ENCODE data around the gene RIPK1.
"Not testable (repeated sequence)": the region's sequence is repeated elsewhere in the genome, so short reads cannot be mapped to it uniquely, and the experiment has no call there.

The RIPK1 gene

DNA sequence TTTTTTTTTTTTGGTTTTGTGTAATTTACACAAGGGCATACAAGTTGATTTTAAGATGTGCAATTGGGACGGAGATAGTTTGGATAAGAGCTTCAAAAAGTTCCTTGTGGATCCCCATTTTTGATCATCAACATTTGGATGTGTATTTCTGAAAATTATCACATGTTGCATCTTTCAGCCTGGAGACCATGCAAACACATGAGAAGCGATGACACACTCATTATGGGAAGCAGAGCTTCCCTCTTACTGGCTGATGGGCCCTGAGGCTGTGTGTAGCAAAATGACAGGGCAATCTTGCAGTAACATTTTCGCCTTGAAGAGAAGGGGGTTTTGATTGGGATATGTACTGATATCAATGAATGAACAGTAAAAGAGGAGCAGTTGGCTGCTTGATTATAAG is 22.0 kb upstream of the RIPK1 start:
- no peak for DNase-seq

DNA sequence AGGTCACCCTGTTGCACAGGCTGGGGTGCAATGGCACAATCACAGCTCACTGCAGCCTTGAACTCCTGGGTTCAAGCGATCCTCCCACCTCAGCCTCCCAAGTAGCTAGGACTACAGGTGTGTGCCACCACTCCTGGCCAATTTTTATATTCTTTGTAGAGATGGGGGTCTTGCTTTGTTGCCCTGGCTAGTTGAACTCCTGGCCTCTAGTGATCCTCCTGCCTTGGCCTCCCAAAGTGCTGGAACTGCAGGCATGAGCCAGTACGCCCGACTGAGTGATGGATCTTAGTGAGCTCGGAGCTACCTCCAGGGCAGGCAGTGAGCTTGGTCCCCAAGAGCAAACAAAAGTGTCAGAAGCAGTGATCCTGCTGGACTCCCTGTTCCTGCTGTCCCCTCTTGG is 20.3 kb upstream of the RIPK1 start:
- not testable (repeated sequence) for DNase-seq

DNA sequence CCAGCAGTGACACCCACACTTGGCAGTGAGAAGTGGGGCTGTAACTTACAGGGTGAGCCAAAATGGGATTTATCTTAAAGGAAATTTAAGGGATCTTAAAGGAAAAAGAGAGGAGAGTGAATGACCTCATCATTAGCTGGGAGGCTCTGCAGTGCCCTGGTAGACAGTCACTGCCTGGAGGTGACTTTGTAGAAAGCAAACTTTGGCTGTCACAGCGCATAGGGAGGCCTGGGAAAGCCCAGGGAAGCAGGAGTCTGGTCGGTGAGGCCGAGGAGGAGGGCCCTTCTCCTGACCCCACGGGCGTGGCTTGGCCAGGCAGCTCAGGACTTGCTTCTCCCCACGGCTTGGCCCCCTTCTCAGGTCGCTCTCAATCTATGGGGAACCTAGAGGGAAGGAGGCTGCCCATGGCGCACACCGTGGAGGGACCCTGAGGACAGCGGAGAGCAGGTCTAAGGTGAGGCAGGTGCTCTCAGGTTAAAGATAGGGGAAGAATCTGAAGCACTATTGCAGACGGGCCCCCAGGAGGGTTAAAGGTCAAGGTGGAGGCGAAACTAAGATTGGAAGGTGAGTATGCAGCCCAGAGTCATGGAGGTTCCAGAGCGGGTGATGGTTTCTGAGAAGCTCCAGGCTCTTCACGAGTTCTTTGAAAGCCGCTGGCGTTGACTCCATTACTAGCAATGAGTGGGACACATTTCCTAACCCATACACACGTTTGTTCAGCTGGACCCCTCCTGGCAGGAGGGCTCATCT is 15.6 kb upstream of the RIPK1 start:
- DNase-seq: no peak

DNA sequence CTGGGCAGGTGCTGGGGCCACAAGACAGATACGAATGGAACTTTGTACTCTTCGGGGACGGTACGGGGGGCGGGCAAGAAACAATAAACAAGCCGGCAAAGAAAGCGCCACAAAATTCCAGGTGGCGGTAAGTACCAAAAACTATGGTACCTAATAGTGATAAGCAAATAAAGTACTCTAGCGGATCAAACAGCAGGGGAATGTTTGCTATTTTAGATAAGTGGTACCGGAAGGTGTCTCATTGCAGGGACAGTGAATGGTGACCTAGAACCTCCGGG is 15.1 kb upstream of the RIPK1 start:
- peak; percentile 45 for DNase-seq

DNA sequence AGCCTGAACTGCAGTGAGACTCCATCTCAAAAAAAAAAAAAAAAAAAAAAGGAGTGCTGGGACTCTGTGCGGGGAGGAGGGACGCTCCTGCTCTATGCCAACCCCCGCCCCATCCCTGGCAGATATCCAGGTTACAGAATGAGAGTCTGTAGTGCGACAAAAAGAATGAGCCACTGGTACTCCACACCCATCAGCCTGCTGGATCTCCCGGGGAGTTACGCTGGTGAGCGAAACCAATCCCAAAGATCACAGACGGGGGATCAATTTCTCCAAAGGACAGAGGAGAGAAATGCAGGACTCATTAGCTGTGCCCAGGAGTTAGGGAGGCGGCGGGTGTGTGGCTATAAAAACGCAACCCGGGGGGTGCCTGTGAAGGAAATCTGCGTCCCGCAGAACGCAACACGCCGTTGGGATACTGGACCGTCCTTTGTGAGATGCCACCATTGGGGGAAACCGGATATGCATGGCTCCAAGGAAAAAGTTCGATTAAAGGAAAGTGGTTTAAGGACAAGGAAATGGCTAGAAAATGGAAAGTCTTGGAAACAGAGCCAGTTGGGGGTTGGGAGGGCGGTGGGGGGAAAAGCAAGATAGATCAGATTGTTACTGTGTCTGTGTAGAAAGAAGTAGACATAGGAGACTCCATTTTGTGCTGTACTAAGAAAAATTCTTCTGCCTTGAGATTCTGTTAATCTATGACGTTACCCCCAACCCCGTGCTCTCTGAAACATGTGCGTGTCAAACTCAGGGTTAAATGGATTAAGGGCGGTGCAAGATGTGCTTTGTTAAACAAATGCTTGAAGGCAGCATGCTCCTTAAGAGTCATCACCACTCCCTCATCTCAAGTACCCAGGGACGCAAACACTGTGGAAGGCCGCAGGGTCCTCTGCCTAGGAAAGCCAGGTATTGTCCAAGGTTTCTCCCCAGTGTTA is 13.8 kb upstream of the RIPK1 start:
- DNase-seq: peak; percentile 33

DNA sequence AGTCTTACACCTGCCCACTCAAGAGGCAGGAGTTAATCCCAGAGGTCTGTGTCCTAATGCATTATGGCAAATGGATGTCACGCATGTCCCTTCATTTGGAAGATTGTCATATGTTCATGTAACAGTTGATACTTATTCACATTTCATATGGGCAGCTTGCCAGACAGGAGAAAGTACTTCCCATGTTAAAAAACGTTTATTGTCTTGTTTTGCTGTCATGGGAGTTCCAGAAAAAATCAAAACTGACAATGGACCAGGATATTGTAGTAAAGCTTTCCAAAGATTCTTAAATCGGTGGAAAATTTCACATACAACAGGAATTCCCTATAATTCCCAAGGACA is 13.2 kb upstream of the RIPK1 start:
- DNase-seq: not testable (repeated sequence)

DNA sequence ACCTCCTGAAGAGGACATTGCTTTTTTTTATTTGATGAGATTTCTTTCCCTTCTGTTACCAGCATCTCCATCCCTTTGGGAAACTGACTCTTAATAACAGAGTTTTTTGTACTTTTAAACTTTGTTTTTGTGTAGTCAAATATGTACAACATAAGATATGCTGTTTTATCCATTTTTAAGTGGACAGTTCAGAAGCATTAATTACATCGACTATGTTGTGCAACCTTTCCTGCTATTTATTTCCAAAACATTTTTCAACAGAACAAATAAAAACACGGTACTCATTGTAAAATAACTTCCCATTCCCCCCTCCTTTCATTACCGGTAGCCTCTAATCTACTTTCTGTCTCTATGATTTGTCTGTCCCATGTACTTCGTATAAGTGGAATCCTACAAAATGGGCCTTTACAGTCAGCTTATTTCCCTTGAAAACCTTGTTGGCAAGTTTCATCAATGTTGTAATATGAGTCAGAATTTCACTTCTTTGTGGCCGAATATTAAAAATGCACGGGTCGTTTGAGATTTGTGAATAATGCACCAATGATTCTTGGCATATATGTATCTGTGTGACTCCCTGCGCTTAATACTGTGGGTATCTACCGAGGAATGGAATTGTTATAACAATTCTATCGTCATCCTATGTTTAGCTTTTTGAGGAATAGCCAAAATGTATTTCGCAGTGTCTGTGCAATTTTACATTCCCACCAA is 11.1 kb upstream of the RIPK1 start:
- no peak for DNase-seq

DNA sequence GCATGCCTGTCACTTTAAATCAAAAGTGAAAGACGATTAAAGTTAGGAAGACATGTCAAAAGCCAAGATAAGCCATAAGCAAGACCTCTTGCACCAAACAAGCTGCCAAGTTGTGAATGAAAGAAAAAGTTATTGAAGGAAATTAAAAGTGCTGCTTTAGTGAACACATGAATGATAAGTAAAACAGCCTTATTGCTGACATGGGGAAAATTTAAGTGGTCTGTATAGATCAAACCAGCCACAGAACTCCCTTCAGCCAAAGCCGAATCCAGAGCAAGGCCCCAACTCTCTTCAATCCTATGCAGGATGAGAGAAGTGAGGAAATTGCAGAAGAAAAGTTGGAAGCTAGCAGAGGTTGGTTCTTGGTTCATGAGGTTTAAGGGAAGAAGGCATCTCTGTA is 9.3 kb upstream of the RIPK1 start:
- DNase-seq: no peak

DNA sequence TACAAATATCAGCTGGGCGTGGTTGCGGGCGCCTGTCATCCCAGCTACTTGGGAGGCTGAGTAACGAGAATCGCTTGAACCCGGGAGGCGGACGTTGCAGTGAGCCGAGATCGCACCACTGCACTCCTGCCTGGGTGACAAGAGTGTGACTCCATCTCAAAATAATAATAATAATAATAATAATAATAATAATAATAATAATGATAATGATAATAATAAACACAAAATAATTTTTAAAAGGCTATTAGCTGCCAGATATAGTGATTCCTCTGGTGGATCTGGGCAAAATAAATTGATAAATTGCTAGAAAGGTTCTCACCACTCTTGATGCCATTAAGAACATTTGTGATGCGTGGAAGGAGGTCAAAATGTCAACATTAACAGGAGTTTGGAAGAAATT is 8.2 kb upstream of the RIPK1 start:
- DNase-seq: not testable (repeated sequence)

DNA sequence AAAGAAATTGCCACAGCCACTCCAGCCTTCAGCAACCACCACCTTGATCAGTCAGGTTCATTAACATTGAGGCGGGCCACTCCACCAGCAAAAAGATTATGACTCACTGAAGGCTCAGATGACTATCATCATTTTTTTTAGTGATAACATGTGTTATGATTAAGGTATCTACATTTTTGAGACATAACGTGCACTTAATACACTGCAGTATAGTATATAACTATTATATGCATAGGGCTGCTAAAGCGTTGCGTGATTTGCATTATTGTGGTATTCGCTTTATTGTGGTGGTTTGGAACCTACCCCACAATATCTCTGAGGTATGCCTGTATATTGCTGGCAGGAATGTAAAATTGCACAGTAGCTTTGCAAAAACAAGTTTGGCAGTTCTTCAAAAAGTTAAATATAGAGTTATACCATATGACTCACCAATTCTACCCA is 6.8 kb upstream of the RIPK1 start:
- no peak for DNase-seq

DNA sequence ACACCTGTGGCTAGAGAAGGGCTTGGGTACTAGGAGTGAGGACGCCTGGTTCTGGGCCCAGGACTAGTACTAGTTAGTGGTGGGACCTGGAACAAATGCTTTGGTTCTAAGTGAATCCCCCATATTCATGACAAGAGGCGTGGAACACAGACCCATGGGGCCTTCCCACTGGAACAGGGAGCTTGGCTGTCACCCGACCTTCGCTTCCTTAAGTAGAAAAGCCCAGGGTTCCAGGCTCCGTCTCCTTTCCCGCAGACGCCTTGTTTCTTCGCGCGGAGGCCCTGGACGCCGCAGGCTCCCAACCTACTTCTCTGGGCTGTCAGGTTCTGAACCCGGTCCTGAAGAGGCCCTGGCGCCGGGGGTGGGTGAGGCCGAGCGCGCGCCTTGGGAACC is 5.0 kb upstream of the RIPK1 start:
- DNase-seq: peak; percentile 24

DNA sequence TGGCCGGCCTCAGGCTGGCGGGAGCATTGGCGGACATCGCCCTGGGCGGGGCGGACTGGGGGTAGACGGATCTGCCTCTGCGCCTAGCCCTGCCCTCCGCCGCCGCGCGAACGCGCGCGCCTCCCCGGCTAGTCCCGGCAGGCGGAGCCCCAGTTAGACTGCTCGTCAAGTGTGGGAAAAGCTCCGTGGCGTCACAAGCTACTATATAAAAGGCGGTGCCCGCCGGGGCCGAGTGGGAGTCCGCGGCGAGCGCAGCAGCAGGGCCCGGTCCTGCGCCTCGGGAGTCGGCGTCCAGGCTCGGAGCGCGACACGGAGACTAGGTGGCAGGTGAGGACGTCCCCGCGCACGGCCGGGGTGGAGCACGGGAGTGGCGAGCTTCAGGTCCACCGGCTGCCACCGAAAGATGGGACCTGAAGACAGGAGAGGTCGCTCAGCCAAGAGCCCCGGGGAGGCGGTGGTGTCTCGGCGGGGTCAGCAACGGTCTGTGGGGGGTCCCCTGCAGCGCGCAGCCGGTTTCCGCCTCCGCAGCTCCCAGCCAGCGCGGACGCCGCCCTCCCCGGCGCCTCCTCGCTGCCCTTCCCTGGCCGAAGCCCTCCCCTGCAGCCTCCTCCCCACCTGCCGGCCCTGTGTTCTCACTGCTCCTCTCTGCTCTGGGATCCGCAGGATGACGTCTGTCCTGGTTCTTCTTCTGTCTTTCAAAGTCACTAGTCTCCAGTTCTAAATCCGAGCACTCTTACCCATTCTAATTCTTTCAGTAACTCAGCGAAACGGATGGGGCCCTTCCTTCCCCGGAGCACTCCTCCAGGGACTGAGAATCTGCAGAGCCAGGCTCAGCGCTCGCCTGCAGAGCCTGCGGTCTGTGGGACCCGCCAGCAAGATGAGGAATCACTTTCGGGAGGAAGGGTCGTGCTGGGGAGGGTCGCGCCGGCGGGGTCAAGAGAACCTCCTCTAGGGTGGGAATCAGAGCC is 4.3 kb upstream of the RIPK1 start:
- DNase-seq: peak; percentile 79

DNA sequence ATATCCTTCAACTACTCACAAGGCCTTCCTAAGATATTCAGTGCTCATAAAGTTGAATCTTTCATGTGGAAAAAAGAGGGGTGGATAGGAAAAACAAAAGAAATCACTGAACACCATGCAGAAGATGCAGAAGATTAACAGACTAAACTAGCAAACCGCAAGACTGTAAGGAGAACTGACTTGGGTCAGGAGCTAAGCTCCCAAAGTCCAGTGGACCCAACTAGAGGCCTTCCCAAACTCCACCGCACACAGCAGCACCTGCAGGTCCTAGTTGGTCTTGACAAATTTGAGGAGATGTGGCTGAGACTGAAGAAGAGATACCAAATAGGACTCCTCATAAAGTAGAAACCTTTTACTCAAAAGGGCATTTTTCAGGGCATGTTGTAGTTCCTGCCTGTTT is 3.3 kb downstream of the RIPK1 start:
- DNase-seq: no peak

DNA sequence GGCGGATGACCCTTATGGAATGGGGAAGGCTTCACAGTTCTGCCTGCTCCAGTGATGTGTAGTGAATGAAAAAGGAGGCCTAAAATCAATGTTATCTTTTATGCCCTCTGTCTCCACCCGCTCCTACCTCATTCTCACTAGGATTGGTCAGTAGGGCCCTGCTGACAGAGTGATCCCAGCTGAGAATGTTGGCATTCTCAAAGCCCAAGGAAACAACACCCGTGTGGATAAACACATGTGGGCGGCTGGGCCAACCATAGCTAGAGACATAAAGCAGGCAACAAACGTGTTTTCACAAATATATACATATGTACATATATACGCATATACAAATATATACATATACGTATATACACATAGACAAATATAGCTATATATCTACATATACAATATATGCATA is 4.5 kb downstream of the RIPK1 start:
- no peak for DNase-seq

DNA sequence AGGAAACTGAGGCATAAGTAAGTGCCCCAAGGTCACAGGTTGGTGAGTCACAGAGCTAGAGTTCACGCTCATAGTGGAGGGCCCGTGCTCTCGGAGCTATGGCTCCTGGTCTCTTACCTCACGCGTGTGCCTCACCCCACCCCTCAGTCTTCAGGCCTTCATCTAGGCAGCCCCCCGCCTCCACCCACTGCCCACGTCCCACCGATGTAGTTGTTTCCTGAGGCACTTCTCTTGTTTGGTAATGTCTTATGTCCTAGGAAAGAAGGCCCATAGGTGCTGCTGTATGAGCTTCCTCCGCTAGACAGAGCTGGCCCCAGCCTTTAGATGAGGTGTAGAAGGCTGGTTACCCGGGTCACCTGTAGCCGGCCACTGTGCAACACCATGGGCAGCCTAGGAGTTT is 5.1 kb downstream of the RIPK1 start:
- DNase-seq: no peak

DNA sequence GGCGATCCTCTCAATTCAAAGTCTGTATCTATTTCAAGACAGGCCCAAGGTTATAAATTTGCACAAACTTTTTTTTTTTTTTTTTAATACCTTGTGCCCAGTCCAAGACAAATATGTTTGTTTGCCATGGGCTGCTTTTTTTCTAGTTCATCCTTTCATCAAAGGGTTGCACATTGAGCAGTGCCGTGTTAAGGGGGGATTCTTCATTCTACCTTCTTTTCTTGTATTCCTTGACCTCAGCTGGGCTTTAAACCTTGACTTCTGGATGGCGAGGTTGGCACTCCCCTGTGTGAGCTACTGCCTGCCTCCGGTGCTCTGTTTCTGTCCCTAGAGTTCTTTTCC is 7.4 kb downstream of the RIPK1 start:
- no peak for DNase-seq

DNA sequence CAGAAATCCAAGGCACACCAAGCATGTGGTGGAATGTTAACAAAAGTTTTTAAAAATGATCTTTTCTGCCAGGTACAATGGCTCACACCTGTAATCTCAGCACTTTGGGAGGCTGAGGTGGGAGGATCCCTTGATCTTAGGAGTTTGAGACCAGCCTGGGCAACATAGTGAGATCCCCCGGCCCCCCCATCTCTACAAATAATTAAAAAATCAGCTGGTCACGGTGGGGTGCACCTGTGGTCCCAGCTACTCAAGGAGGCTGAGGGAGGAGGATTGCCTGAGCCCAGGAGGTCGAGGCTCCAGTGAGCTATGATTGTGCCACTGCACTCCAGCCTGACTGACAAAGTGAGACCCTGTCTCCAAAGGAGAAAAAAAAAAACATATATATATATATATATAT is 8.0 kb downstream of the RIPK1 start:
- DNase-seq: no peak

DNA sequence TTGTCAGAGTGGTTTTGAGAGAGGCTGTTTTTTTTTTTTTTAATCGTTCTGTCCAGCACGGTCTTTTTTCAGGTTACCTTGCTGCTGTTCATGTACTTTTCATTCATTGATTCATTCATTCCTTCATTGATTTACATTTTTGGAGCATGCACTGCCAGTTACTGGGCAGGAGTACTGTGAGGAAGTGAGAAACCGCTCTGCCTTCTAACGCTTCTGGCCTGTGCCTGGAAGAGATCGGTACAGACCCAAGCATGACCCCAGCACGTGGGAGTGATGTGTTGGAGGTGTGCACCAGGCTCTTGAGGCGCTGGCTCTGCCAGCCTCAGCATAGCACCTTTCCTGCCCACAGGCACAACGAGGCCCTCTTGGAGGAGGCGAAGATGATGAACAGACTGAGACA is 9.1 kb downstream of the RIPK1 start:
- no peak for DNase-seq

DNA sequence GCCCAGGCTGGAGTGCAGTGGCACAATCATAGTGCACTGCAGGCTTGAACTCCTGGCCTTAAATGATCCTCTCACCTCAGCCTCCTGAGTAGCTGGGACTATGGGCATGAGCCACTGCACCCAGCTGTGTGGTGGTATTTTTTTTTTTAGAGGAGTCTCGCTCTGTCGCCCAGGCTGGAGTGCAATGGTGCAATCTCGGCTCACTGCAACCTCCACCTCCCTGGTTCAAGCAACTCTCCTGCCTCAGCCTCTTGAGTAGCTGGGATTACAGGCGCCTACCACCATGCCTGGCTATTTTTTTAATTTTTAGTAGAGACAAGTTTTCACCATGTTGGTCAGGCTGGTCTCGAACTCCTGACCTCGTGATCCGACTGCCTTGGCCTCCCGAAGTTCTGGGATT is 10.7 kb downstream of the RIPK1 start:
- DNase-seq: not testable (repeated sequence)

DNA sequence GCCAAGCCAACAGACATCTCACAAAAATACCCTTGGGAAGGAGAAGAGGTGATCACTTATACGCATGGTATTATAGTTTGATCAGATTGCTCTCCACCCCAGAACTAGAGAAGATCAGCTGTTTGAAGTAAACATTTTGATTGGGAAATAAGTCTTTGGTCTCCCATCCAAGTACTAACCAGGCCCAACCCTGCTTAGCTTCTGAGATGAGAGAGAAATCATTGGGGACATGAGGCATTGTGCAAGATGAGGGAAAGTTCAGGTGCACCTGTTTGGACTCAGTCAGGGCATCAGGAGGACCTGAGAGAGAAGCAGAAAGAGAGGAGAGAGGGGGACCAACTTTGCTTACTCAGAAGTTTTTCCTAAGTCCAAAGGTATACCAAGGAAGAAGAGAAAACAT is 11.4 kb downstream of the RIPK1 start:
- DNase-seq: no peak

DNA sequence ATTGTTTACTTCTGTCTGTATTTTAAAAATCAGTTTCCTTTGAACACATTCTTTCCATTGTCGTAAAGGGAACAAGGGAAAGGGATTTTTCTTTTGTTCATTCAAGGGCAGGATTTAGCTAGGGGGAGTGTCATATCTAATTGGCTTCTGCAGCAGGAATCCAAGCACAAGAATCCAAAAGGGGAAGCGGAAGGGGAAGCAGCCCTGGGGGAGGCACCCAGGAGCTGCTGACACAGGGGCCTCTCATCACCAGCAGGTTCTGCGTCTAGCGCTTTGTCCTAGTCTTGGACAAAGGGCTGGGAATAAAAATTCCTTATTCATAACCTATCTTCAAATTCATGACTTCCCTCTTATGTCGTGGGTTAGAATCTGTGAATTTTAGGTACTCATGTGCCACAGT is 13.7 kb downstream of the RIPK1 start:
- no peak for DNase-seq

DNA sequence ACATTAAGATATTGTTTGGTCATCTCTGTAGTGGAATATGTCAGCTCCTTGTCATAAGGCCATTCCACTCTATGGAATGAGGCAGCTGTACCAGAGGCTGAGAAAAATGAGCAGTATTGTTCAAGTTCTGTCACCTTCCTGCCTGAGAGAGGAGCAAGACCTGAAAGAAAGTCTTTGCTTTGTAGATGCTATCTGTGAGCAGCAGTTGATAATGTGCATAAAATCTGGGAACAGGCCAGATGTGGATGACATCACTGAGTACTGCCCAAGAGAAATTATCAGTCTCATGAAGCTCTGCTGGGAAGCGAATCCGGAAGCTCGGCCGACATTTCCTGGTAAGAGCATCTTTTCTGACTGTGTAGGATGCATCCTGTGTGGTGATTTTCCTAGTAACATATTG is 16.8 kb downstream of the RIPK1 start:
- no peak for DNase-seq

All from NCI-H146 (cell line).